Measurements from ENCODE around the gene ROGDI.

DNA sequence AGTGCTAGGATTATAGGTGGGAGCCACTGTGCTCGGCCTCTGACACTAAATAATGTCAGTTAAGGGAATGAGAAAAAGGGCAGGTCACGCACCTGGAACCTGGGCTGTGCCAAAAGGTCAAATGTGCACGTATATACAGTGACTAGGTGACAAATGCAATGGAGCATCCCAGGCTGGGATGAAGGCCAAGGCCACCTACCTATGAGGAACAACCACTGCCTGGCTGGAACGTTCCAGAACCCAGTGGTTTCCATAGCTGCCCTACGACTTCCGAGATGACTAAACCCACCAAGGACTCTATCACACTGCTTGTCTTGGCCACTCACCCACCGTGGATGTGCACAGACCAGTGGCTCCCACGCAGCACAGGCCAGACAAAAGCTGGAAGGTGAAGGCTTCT is 51.5 kb downstream of the ROGDI start:
- TF ChIP-seq, protein P1, sequence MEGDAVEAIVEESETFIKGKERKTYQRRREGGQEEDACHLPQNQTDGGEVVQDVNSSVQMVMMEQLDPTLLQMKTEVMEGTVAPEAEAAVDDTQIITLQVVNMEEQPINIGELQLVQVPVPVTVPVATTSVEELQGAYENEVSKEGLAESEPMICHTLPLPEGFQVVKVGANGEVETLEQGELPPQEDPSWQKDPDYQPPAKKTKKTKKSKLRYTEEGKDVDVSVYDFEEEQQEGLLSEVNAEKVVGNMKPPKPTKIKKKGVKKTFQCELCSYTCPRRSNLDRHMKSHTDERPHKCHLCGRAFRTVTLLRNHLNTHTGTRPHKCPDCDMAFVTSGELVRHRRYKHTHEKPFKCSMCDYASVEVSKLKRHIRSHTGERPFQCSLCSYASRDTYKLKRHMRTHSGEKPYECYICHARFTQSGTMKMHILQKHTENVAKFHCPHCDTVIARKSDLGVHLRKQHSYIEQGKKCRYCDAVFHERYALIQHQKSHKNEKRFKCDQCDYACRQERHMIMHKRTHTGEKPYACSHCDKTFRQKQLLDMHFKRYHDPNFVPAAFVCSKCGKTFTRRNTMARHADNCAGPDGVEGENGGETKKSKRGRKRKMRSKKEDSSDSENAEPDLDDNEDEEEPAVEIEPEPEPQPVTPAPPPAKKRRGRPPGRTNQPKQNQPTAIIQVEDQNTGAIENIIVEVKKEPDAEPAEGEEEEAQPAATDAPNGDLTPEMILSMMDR (IDR thresholded peaks at IDR 0.05; ENCODE audit: low read length) = no peak
- TF ChIP-seq EZH2 (optimal IDR thresholded peaks at IDR 0.05; ENCODE audit: low read depth, low read length) = no peak
- no peak for TF ChIP-seq EZH2phosphoT487 (IDR thresholded peaks at IDR 0.05; ENCODE audit: low read length)

All from MM.1S (cell line).